Trophoblast cell (in vitro differentiated cells and primary cell): ENCODE results near the gene PGAP6.

ENCODE experiments used
- DNase-seq, 2 donors: peaks; one replicate each; pipeline ENCODE4 v3.0.0-alpha.2; 2016
- H2AFZ ChIP-seq: 2 replicates; pipeline ENCODE4 v1.6.1; 2013; ENCODE audit warnings: low read length, moderate library complexity, mild to moderate bottlenecking; ENCODE audit not compliant: insufficient read depth, poor library complexity
- H2AK5ac ChIP-seq: 2 replicates; pipeline ENCODE4 v1.6.1; 2013; ENCODE audit warnings: mild to moderate bottlenecking, low read length
- H2BK120ac ChIP-seq: 2 replicates; pipeline ENCODE4 v1.6.1; 2013; ENCODE audit warnings: low read length, mild to moderate bottlenecking, moderate library complexity; ENCODE audit not compliant: insufficient read depth, poor library complexity
- H2BK12ac ChIP-seq: 2 replicates; pipeline ENCODE4 v1.6.1; 2013; ENCODE audit warnings: mild to moderate bottlenecking, low read length, moderate library complexity
- H2BK5ac ChIP-seq: 2 replicates; pipeline ENCODE4 v1.6.1; 2013; ENCODE audit warnings: low read length, low read depth, moderate library complexity, mild to moderate bottlenecking; ENCODE audit not compliant: poor library complexity
- H3K14ac ChIP-seq: 2 replicates; pipeline ENCODE4 v1.6.1; 2013; ENCODE audit warnings: mild to moderate bottlenecking, low read length
- H3K18ac ChIP-seq: 2 replicates; pipeline ENCODE4 v1.6.1; 2013; ENCODE audit warnings: mild to moderate bottlenecking, low read length
- H3K23ac ChIP-seq: 2 replicates; pipeline ENCODE4 v1.6.1; 2013; ENCODE audit warnings: low read length
- H3K27ac ChIP-seq: 2 replicates; pipeline ENCODE4 v1.5.1; 2013; ENCODE audit warnings: low read depth, mild to moderate bottlenecking, inconsistent platforms, low read length, moderate library complexity
- H3K27me3 ChIP-seq: 2 replicates; pipeline ENCODE4 v1.6.1; 2013; ENCODE audit warnings: inconsistent platforms, mild to moderate bottlenecking, low read length, moderate library complexity; ENCODE audit not compliant: insufficient read depth
- H3K36me3 ChIP-seq, 2 experiments: 1 replicate in 1 of 2; 2 replicates in 1 of 2; pipeline ENCODE4 v1.6.1; 2013; ENCODE audit warnings: low read length in 2 of 2, mild to moderate bottlenecking in 2 of 2, moderate library complexity in 1 of 2; ENCODE audit not compliant: insufficient read depth in 2 of 2, control insufficient read depth in 1 of 2
- H3K4ac ChIP-seq: 2 replicates; pipeline ENCODE4 v1.6.1; 2013; ENCODE audit warnings: low read depth, mild to moderate bottlenecking, low read length, moderate library complexity
- H3K4me1 ChIP-seq, 2 experiments: 1 replicate in 1 of 2; 2 replicates in 1 of 2; pipeline ENCODE4 v1.6.1; 2013; ENCODE audit warnings: low read length in 2 of 2, mild to moderate bottlenecking in 2 of 2, moderate library complexity in 1 of 2; ENCODE audit not compliant: insufficient read depth in 2 of 2, control insufficient read depth in 1 of 2
- H3K4me2 ChIP-seq: 2 replicates; pipeline ENCODE4 v1.6.1; 2013; ENCODE audit warnings: inconsistent platforms, mild to moderate bottlenecking, low read length, moderate library complexity
- H3K4me3 ChIP-seq: 2 replicates; pipeline ENCODE4 v1.5.1; 2013; ENCODE audit warnings: mild to moderate bottlenecking, low read depth, low read length, inconsistent platforms
- H3K79me1 ChIP-seq: one replicate; pipeline ENCODE4 v1.6.1; 2013; ENCODE audit warnings: low read length
- H3K79me2 ChIP-seq: 2 replicates; pipeline ENCODE4 v1.6.1; 2013; ENCODE audit warnings: low read length, mild to moderate bottlenecking; ENCODE audit not compliant: control insufficient read depth, insufficient read depth, poor library complexity
- H3K9ac ChIP-seq: 2 replicates; pipeline ENCODE4 v1.6.1; 2013; ENCODE audit warnings: mild to moderate bottlenecking, low read length
- H3K9me3 ChIP-seq: 2 replicates; pipeline ENCODE4 v1.6.1; 2013; ENCODE audit warnings: low read depth, mild to moderate bottlenecking, control low read depth, inconsistent platforms, low read length; ENCODE audit not compliant: insufficient read depth
- H4K12ac ChIP-seq: 2 replicates; pipeline ENCODE4 v1.6.1; 2013; ENCODE audit warnings: low read depth, mild to moderate bottlenecking, low read length, moderate library complexity
- H4K8ac ChIP-seq: 2 replicates; pipeline ENCODE4 v1.6.1; 2013; ENCODE audit warnings: low read depth, mild to moderate bottlenecking, low read length, moderate library complexity
- H4K91ac ChIP-seq: one replicate; pipeline ENCODE4 v1.6.1; 2013; ENCODE audit warnings: low read depth, mild to moderate bottlenecking, low read length, moderate library complexity
- WGBS: extraction: QIAGEN DNeasy Blood & Tissue Kit; methylation state at CpG from one replicate; pipeline ENCODE4 v1.1.7; 2013; ENCODE audit warnings: missing lambda C conversion rate; ENCODE audit not compliant: insufficient read length, insufficient coverage; ENCODE audit errors: extremely low coverage; 5-methylcytosine and 5-hydroxymethylcytosine counted together

Gene PGAP6

GRCh38 chr16:398561-399339, 17.0 kb upstream of the PGAP6 start:
- H2AFZ ChIP-seq, result no peak overlapping the region
- H3K18ac ChIP-seq, result peak overlapping the region; percentile 8
- peak overlapping the region; percentile 7 for H2BK5ac ChIP-seq
- H3K27ac ChIP-seq, result peak overlapping the region; percentile 29
- no peak overlapping the region for H3K23ac ChIP-seq
- no peak overlapping the region for H3K14ac ChIP-seq
- no peak overlapping the region for H3K9ac ChIP-seq
- H4K8ac ChIP-seq, result no peak overlapping the region
- H4K91ac ChIP-seq, result no peak overlapping the region
- DNase-seq, result peak in 1 of 2 donors; percentile 10
- H3K4ac ChIP-seq, result no peak overlapping the region
- H3K9me3 ChIP-seq, result no peaks in the 10 kb centered on the region
- peaks cover 7% of the 10 kb centered on the region for H3K79me2 ChIP-seq
- H3K36me3 ChIP-seq, result peaks cover 20 to 24% of the 10 kb centered on the region in 2 experiments
- H2BK12ac ChIP-seq, result no peak overlapping the region
- H4K12ac ChIP-seq, result no peak overlapping the region
- H3K4me3 ChIP-seq, result no peak overlapping the region
- H3K4me2 ChIP-seq, result no peak overlapping the region
- H2AK5ac ChIP-seq, result no peak overlapping the region
- WGBS, result no CpG with 5 or more reads among the region's 24 CpGs
- H3K79me1 ChIP-seq, result peaks cover 9% of the 10 kb centered on the region
- peaks cover 4 to 13% of the 10 kb centered on the region in 2 experiments for H3K4me1 ChIP-seq
- no peaks in the 10 kb centered on the region for H3K27me3 ChIP-seq
- no peak overlapping the region for H2BK120ac ChIP-seq

DNA sequence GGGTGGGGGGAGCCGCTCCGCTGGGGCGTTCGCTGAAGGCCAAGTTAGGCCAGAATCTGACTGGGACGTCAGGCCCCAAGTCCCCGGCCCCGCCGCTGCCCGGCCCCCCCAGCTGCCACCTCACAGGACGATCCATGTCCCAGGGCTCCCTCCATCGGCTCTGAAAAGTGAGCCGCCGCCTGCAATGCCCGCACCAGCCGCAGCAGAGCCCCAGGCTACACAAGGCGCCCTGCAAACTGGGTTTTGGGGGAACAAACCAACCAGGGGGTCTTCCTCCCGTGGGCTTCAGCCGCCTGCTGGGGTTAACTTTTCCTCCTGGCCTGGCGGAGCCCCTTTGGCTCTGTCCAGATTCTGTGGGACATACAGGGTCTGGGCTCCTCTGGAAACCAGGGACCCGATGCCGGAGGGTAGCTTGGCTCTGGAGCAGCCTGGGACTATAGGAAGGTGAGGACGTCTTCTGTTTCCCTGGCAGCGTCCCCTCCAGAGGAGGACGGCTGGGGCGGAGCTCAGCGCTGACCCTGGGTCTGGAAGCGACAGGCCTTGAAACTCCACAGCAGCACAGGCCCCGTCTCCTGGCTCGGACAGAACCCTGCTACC, 16.1 kb upstream of the PGAP6 start:
- Histone ChIP-seq H3K9ac (no peak overlapping the region), H2BK12ac (no peak overlapping the region), H3K23ac (no peak overlapping the region), H3K79me1 (peaks cover 9% of the 10 kb centered on the region), H3K4me3 (no peak overlapping the region), H3K4me2 (peak overlapping the region; percentile 2), H4K12ac (no peak overlapping the region), H3K4me1 (peaks cover 4 to 13% of the 10 kb centered on the region in 2 experiments), H4K8ac (peak overlapping the region; percentile 17), H3K27ac (peak overlapping the region; percentile 68), H2BK120ac (no peak overlapping the region), H4K91ac (no peak overlapping the region), H3K27me3 (no peaks in the 10 kb centered on the region), H3K4ac (no peak overlapping the region), H3K18ac (no peak overlapping the region), H2AK5ac (no peak overlapping the region), H3K14ac (no peak overlapping the region), H3K79me2 (peaks cover 7% of the 10 kb centered on the region), H3K36me3 (peaks cover 20 to 24% of the 10 kb centered on the region in 2 experiments), H3K9me3 (no peaks in the 10 kb centered on the region), H2AFZ (no peak overlapping the region), H2BK5ac (no peak overlapping the region)
- DNase-seq, result peak; percentile 78 to 80
- WGBS, result no CpG with 5 or more reads among the region's 29 CpGs

- Histone ChIP-seq H3K27me3 (no peaks in the 10 kb centered on the region), H2BK120ac (peak within 1 kb of the TSS; percentile 88), H3K4ac (peak within 1 kb of the TSS; percentile 78), H3K4me3 (peak within 1 kb of the TSS; percentile 82), H2BK5ac (peak within 1 kb of the TSS; percentile 34), H4K12ac (peak within 1 kb of the TSS; percentile 86), H3K9me3 (peaks cover 2% of the 10 kb centered on the region), H4K91ac (peak within 1 kb of the TSS; percentile 95), H3K36me3 (peaks cover 20 to 24% of the 10 kb centered on the region in 2 experiments), H3K79me2 (peaks cover 7% of the 10 kb centered on the region), H2BK12ac (peak within 1 kb of the TSS; percentile 34), H3K79me1 (peaks cover 9% of the 10 kb centered on the region), H3K27ac (peak within 1 kb of the TSS; percentile 68), H3K4me2 (peak within 1 kb of the TSS; percentile 84), H2AK5ac (peak within 1 kb of the TSS; percentile 77), H3K4me1 (peaks cover 4 to 13% of the 10 kb centered on the region in 2 experiments), H3K23ac (no peak within 1 kb of the TSS), H3K18ac (peak within 1 kb of the TSS; percentile 94), H3K14ac (peak within 1 kb of the TSS; percentile 97), H3K9ac (peak within 1 kb of the TSS; percentile 83), H2AFZ (peak within 1 kb of the TSS; percentile 89), H4K8ac (peak within 1 kb of the TSS; percentile 87)
- WGBS, result no CpG with 5 or more reads among the region's 75 CpGs
- DNase-seq, result peak; percentile 63 to 74
These were observed 15.4 kb upstream of the PGAP6 start, which contains the start of gene NME4 for GRCh38 chr16:397135-397661. TSS of gene NME4 (plus strand) at chr16:397199. CDS start at chr16:397223, 24 bp downstream.

DNA sequence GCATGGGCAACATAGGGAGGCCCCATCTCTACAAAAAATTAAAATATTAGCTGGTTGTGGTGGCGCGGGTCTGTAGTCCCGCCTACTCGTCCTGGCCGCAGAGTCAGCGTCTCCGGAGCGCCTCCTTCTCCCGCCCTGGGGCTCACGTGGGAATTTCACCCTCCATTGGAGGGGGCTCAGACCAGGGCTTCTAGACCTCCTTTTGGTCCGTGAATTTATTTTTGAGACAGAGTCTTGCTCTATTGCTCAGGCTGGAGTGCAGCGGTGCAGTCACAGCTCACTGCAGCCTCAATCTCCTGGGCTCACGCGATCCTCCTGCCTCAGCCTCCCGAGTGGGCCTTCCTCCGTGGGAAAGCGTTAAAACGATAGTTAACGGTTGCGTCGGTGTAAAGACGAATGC, 14.8 kb upstream of the PGAP6 start:
- no peak overlapping the region for H3K18ac ChIP-seq
- H3K9ac ChIP-seq, result no peak overlapping the region
- H3K4me2 ChIP-seq, result peak overlapping the region; percentile 60
- no CpG with 5 or more reads among the region's 22 CpGs for WGBS
- peaks cover 5% of the 10 kb centered on the region for H3K79me2 ChIP-seq
- DNase-seq, result peak in 1 of 2 donors; percentile 56
- peak overlapping the region; percentile 84 for H2AFZ ChIP-seq
- peak overlapping the region; percentile 48 for H4K8ac ChIP-seq
- no peak overlapping the region for H2BK120ac ChIP-seq
- H3K4ac ChIP-seq, result no peak overlapping the region
- H3K79me1 ChIP-seq, result peaks cover 7% of the 10 kb centered on the region
- H2BK12ac ChIP-seq, result no peak overlapping the region
- H3K27me3 ChIP-seq, result no peaks in the 10 kb centered on the region
- peak overlapping the region; percentile 62 for H3K4me3 ChIP-seq
- peaks cover 20 to 24% of the 10 kb centered on the region in 2 experiments for H3K36me3 ChIP-seq
- H2BK5ac ChIP-seq, result no peak overlapping the region
- H3K27ac ChIP-seq, result no peak overlapping the region
- H4K12ac ChIP-seq, result peak overlapping the region; percentile 22
- no peak overlapping the region for H2AK5ac ChIP-seq
- no peak overlapping the region for H4K91ac ChIP-seq
- H3K23ac ChIP-seq, result no peak overlapping the region
- H3K9me3 ChIP-seq, result peaks cover 8% of the 10 kb centered on the region
- H3K4me1 ChIP-seq, result peaks cover 4 to 13% of the 10 kb centered on the region in 2 experiments
- no peak overlapping the region for H3K14ac ChIP-seq
